ENCODE results near the gene WASF2. TPM values are rescaled to one million over a fixed set of nuclear protein-coding genes. Genes with fewer than 3 reads are reported as not detected.

WASF2 gene
- total and polyA plus RNA-seq, 2 of the 13 experiments (the other 11 are each of a cell fraction or from before 2014, with no cell fraction given) = 10.4 to 27.7 TPM

DNA sequence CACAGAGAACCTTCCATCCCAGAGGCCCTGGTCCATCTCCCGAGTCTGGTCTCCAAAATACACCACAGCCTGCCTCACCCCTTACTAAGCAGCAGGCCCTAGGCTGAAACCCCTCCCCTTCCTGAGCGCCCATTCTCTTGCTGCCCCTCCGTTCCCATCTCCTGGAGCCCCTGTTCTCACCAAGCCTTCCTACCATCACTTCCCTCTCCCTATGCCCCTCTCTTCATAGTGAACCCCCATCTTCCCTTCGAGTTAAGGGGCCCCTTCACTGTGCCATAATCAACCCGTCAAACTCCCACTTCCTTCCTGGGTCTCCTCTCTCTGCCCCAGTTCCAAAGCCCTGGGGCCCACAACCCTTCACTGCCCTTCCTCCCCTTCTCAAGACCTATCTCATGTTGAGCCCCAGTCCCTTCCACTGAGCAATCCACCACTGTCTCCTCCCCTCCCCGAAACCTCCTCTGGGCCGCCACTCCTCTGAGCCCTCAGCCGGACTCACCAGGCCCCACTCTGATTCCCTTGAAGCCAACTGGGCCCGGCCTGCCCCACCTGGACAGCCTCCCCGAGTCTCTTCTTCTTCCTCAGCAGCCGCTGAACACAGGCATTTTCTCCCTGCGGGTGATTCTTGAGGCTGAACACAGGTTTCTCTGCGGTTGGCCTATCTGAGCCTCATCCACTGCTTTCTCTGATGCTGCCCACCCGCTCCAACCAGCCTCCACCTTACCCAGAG is 42.2 kb upstream of the WASF2 start:
- POLR2A ChIA-PET = no interaction called here
- DNase-seq (ENCODE audit: low spot score) (no peak), FAIRE-seq (no peak), ATAC-seq (no peak)
- Histone ChIP-seq H3K79me2 (ENCODE audit: insufficient read depth, low read length) (no peaks in the 10 kb centered on the region), H3K4me3 (replicated peaks in 1 of 3; ENCODE audit: insufficient read depth in 1 of 3, low read depth in 2 of 3, low read length in 3 of 3) (no peak overlapping the region), H2AFZ (ENCODE audit: low read length) (no peak overlapping the region), H4K20me1 (ENCODE audit: insufficient read depth, low read length) (no peaks in the 10 kb centered on the region), H3K9ac (ENCODE audit: insufficient read depth, low read depth, low read length) (no peak overlapping the region), H3K9me3 (ENCODE audit: low read length) (no peaks in the 10 kb centered on the region), H3K4me1 (ENCODE audit: insufficient read depth, low read length) (peaks cover 23% of the 10 kb centered on the region), H3K4me2 (ENCODE audit: low read depth, low read length) (no peak overlapping the region), H3K27me3 (ENCODE audit: control insufficient read depth in 1 of 2, insufficient read depth in 2 of 2, low read length in 2 of 2) (no peaks in the 10 kb centered on the region), H3K36me3 (replicated peaks in 1 of 2; ENCODE audit: control insufficient read depth in 1 of 2, insufficient read depth in 2 of 2, low read length in 2 of 2) (peaks cover 0 to 3% of the 10 kb centered on the region in 2 experiments; a peak in 1 of 5 replicates), H3K27ac (ENCODE audit: extremely low read length, insufficient read depth, low read length) (no peak overlapping the region)
- in situ Hi-C loops (cut with HindIII; ENCODE audit: extremely low pct_ligation_motif_present, low pct_unique_long_range_greater_than_20kb) = no loop called here
- intact Hi-C loops (cut with micrococcal nuclease; ENCODE audit: unreplicated experiment) = no loop called here
- BruUV-seq (replicated peaks) = no TSS peak
- CTCF ChIA-PET (ENCODE audit: low intra/inter-chr PET ratio, low total read pairs) = no interaction called here
- TF ChIP-seq, protein P1, sequence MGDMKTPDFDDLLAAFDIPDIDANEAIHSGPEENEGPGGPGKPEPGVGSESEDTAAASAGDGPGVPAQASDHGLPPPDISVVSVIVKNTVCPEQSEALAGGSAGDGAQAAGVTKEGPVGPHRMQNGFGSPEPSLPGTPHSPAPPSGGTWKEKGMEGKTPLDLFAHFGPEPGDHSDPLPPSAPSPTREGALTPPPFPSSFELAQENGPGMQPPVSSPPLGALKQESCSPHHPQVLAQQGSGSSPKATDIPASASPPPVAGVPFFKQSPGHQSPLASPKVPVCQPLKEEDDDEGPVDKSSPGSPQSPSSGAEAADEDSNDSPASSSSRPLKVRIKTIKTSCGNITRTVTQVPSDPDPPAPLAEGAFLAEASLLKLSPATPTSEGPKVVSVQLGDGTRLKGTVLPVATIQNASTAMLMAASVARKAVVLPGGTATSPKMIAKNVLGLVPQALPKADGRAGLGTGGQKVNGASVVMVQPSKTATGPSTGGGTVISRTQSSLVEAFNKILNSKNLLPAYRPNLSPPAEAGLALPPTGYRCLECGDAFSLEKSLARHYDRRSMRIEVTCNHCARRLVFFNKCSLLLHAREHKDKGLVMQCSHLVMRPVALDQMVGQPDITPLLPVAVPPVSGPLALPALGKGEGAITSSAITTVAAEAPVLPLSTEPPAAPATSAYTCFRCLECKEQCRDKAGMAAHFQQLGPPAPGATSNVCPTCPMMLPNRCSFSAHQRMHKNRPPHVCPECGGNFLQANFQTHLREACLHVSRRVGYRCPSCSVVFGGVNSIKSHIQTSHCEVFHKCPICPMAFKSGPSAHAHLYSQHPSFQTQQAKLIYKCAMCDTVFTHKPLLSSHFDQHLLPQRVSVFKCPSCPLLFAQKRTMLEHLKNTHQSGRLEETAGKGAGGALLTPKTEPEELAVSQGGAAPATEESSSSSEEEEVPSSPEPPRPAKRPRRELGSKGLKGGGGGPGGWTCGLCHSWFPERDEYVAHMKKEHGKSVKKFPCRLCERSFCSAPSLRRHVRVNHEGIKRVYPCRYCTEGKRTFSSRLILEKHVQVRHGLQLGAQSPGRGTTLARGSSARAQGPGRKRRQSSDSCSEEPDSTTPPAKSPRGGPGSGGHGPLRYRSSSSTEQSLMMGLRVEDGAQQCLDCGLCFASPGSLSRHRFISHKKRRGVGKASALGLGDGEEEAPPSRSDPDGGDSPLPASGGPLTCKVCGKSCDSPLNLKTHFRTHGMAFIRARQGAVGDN (CRISPR knock-in tag; IDR thresholded peaks at IDR 0.05) = peak; percentile 14; the same call in 1 of the 2 replicates
- peak; percentile 56 for TF ChIP-seq AGO2 (optimal IDR thresholded peaks at IDR 0.05; ENCODE audit: low read depth, low read length)
- 0 out of 2 replicates have a peak, but pooled peaks have one; percentile 28 for TF ChIP-seq POLR2G (IDR thresholded peaks at IDR 0.05; ENCODE audit: low read depth, low read length)
- TF ChIP-seq, protein P2, sequence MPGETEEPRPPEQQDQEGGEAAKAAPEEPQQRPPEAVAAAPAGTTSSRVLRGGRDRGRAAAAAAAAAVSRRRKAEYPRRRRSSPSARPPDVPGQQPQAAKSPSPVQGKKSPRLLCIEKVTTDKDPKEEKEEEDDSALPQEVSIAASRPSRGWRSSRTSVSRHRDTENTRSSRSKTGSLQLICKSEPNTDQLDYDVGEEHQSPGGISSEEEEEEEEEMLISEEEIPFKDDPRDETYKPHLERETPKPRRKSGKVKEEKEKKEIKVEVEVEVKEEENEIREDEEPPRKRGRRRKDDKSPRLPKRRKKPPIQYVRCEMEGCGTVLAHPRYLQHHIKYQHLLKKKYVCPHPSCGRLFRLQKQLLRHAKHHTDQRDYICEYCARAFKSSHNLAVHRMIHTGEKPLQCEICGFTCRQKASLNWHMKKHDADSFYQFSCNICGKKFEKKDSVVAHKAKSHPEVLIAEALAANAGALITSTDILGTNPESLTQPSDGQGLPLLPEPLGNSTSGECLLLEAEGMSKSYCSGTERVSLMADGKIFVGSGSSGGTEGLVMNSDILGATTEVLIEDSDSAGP (CRISPR knock-in tag; IDR thresholded peaks at IDR 0.05; ENCODE audit: borderline replicate concordance) = no peak
- 88% methylated on average over 13 of the region's 14 CpGs for WGBS (ENCODE audit: low lambda C conversion rate)
